Retinal pigment epithelial cell (primary cell): ENCODE data around the gene IL1RAPL1.
A peak's percentile ranks its signal among the peaks of the same experiment; 100 is the strongest.

Experiments
- DNase-seq: peaks from one replicate; pipeline ENCODE4 v3.0.0-alpha.2; 2010; ENCODE audit warnings: low read depth
- H3K4me3 ChIP-seq: 2 replicates; pipeline ENCODE4 v1.5.1; 2011; ENCODE audit warnings: mild to moderate bottlenecking, low read length, control low read depth, moderate library complexity
- CTCF ChIP-seq: conservative IDR thresholded peaks from 2 replicates; pipeline ENCODE4 v1.5.1; 2011; ENCODE audit warnings: low read depth, low read length, control low read depth, inconsistent platforms

The IL1RAPL1 gene

GRCh38 chrX:29242856-29243255 is 655.6 kb downstream of the IL1RAPL1 start:
- DNase-seq: no peak
- no peak overlapping the region for H3K4me3 ChIP-seq
- no peak for TF ChIP-seq CTCF

- no peak for TF ChIP-seq CTCF
- no peak for DNase-seq
- no peak overlapping the region for H3K4me3 ChIP-seq
Observed at GRCh38 chrX:29243942-29244341, 656.7 kb downstream of the IL1RAPL1 start.

GRCh38 chrX:29254515-29254914 is 667.3 kb downstream of the IL1RAPL1 start:
- no peak overlapping the region for H3K4me3 ChIP-seq
- no peak for TF ChIP-seq CTCF

GRCh38 chrX:29257521-29257920 is 670.3 kb downstream of the IL1RAPL1 start:
- peak; percentile 54 for DNase-seq
- no peak overlapping the region for H3K4me3 ChIP-seq
- no peak for TF ChIP-seq CTCF

More at GRCh38 chrX:29254515-29254914, 667.3 kb downstream of the IL1RAPL1 start:
- DNase-seq: no peak

- no peak for TF ChIP-seq CTCF
Observed at GRCh38 chrX:29269390-29269789, 682.1 kb downstream of the IL1RAPL1 start.

GRCh38 chrX:29274517-29274916 is 687.3 kb downstream of the IL1RAPL1 start:
- no peak overlapping the region for H3K4me3 ChIP-seq
- no peak for DNase-seq
- no peak for TF ChIP-seq CTCF

More at GRCh38 chrX:29269390-29269789, 682.1 kb downstream of the IL1RAPL1 start:
- DNase-seq: no peak
- no peak overlapping the region for H3K4me3 ChIP-seq

- DNase-seq: no peak
- H3K4me3 ChIP-seq: no peak overlapping the region
- no peak for TF ChIP-seq CTCF
Observed at GRCh38 chrX:29275928-29276327, 688.7 kb downstream of the IL1RAPL1 start.
